ENCODE results near the gene CLMN. TPM values are rescaled to one million over a fixed set of nuclear protein-coding genes. Genes with fewer than 3 reads are reported as not detected.

Gene CLMN
- total RNA-seq, 1 donor from 2014 or later: 3.9 TPM

DNA sequence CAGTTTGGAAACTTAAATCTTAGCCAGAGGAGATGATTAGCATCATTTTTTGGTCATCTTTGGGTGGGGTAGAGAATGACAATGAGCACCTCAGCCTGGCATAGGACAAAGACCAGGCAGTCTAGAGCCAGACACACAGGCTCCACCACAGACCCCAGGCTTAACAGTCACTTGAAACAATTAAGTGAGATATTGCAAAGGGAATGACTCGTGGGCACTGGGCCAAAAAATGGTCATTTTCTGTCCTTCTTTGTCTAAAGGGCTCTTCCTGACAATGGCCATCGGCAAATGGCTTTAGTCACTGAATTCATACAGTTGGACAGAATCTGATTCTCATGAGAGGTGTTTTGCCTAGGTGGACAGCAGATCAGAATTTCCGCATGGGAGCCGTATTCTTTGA is 84.4 kb downstream of the CLMN start:
- no peak for TF ChIP-seq CTCF (IDR thresholded peaks at IDR 0.05; ENCODE audit: insufficient read depth, low read length, severe bottlenecking)
- Histone ChIP-seq H3K36me3 (ENCODE audit: control insufficient read depth, insufficient read depth, low read length) (no peaks in the 10 kb centered on the region), H3K4me3 (ENCODE audit: low read depth, low read length) (no peak overlapping the region), H3K27me3 (ENCODE audit: control insufficient read depth, insufficient read depth, low read length) (no peaks in the 10 kb centered on the region)
- FAIRE-seq: no peak
- no peak for DNase-seq (ENCODE audit: low read depth)

- Histone ChIP-seq H3K27me3 (ENCODE audit: control insufficient read depth, insufficient read depth, low read length) (no peaks in the 10 kb centered on the region), H3K36me3 (ENCODE audit: control insufficient read depth, insufficient read depth, low read length) (no peaks in the 10 kb centered on the region), H3K4me3 (ENCODE audit: low read depth, low read length) (no peak overlapping the region)
- DNase-seq (ENCODE audit: low read depth) (no peak), FAIRE-seq (no peak)
- TF ChIP-seq CTCF (IDR thresholded peaks at IDR 0.05; ENCODE audit: insufficient read depth, low read length, severe bottlenecking): no peak
These were observed 85.3 kb downstream of the CLMN start for GRCh38 chr14:95234426-95234825.

DNA sequence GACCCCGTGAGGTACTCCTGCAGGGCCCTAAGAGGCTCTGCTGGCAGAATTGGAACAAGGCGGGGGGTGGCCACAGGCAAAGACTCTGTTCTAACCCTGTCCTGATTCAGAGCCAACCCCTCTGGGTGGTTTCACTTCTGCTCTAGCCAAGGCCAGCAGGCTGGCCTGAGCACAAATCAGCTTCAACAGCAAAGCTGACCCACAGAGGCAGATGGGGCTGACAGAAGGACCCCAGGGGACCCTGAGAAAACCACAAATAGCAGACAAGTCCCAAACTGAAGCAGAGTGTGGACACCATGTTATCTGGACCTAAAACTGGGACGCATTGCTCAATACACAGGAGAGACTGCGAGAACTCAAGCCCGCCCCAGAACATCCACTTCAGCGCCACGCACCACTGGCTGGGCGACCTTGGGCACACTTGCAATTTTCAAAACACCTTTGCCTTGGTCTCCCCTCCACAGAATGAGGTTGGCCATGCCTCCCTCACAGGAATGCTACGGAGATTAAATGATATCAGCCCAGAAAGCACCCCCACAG is 85.9 kb downstream of the CLMN start:
- H3K4me3 ChIP-seq (ENCODE audit: low read depth, low read length): no peak overlapping the region
- H3K27me3 ChIP-seq (ENCODE audit: control insufficient read depth, insufficient read depth, low read length): no peaks in the 10 kb centered on the region
- no peaks in the 10 kb centered on the region for H3K36me3 ChIP-seq (ENCODE audit: control insufficient read depth, insufficient read depth, low read length)
- no peak for FAIRE-seq
- TF ChIP-seq CTCF (IDR thresholded peaks at IDR 0.05; ENCODE audit: insufficient read depth, low read length, severe bottlenecking): no peak
- no peak for DNase-seq (ENCODE audit: low read depth)

GRCh38 chr14:95232894-95233584 is 86.7 kb downstream of the CLMN start:
- Histone ChIP-seq H3K36me3 (ENCODE audit: control insufficient read depth, insufficient read depth, low read length) (no peaks in the 10 kb centered on the region), H3K27me3 (ENCODE audit: control insufficient read depth, insufficient read depth, low read length) (no peaks in the 10 kb centered on the region), H3K4me3 (ENCODE audit: low read depth, low read length) (no peak overlapping the region)
- FAIRE-seq (no peak), DNase-seq (ENCODE audit: low read depth) (no peak)
- no peak for TF ChIP-seq CTCF (IDR thresholded peaks at IDR 0.05; ENCODE audit: insufficient read depth, low read length, severe bottlenecking)

DNA sequence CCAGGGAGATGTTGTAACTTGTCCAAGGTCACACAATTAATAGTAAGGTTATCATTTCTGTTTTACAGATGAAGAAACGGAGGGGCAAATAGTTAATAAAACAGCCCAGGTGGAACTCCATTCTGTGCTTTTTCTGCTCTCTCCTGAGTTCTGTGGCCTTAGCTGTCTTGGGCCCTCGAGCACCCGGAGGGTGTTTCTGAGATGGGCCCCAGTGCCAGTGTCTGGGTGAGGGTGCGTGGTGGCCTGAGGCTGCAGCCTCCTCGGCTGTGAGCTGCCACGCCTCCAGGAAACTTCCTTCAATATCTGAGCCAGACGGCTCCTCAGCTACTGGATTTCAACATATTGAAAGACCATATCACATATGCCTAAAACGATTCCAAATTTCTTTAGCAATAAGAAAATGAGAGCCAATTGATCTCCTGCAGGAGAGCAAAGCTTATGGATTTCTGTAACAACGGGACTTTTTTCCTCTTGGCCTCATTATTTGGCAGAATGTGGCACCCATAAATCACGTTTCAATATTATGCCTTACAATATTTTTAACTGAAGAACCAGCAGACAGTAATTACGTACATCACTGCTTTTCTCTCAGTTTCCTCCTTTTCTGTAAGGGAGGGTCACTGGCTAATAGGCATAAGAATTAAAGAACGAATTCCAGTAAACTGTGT is 87.6 kb downstream of the CLMN start:
- DNase-seq (ENCODE audit: low read depth): no peak
- no peak overlapping the region for H3K4me3 ChIP-seq (ENCODE audit: low read depth, low read length)
- no peaks in the 10 kb centered on the region for H3K27me3 ChIP-seq (ENCODE audit: control insufficient read depth, insufficient read depth, low read length)
- no peak for TF ChIP-seq CTCF (IDR thresholded peaks at IDR 0.05; ENCODE audit: insufficient read depth, low read length, severe bottlenecking)
- no peak for FAIRE-seq
- H3K36me3 ChIP-seq (ENCODE audit: control insufficient read depth, insufficient read depth, low read length): no peaks in the 10 kb centered on the region
